Measurements from ENCODE around the gene PHACTR3. TPM values are rescaled to one million over a fixed set of nuclear protein-coding genes. Genes with fewer than 3 reads are reported as not detected.

PHACTR3 gene
- total RNA-seq, 1 donor from 2014 or later, result 1.4 TPM

- H3K4me2 ChIP-seq, result peak overlapping the region; percentile 43
- no peak overlapping the region for H3K4me3 Mint-ChIP-seq
- H3K27me3 Mint-ChIP-seq (ENCODE audit: insufficient read depth, low read depth), result peaks cover 12% of the 10 kb centered on the region
- no peak overlapping the region for H3K27ac ChIP-seq
- no peaks in the 10 kb centered on the region for H4K20me1 ChIP-seq (ENCODE audit: low read depth)
- peak; percentile 90 for DNase-seq (ENCODE audit: low spot score)
- TF ChIP-seq CTCF (IDR thresholded peaks at IDR 0.05) (no peak), EZH2phosphoT487 (IDR thresholded peaks at IDR 0.05) (no peak), EZH2 (IDR thresholded peaks at IDR 0.05) (no peak)
- H3F3A ChIP-seq (ENCODE audit: low read depth), result peaks cover 5% of the 10 kb centered on the region
- H3K9me3 Mint-ChIP-seq, result no peaks in the 10 kb centered on the region
- peaks cover 14% of the 10 kb centered on the region for H3K4me1 ChIP-seq
- peak overlapping the region; percentile 81 for H2AFZ ChIP-seq (replicated peaks)
- no peaks in the 10 kb centered on the region for H3K36me3 ChIP-seq
- H3K9ac ChIP-seq, result no peak overlapping the region
- H3K36me3 Mint-ChIP-seq, result no peaks in the 10 kb centered on the region
- no peaks in the 10 kb centered on the region for H3K27me3 ChIP-seq
- H3K9me3 ChIP-seq (ENCODE audit: low read depth), result no peaks in the 10 kb centered on the region
- no peak overlapping the region for H3K4me3 ChIP-seq
- peaks cover 23% of the 10 kb centered on the region for H3K4me1 Mint-ChIP-seq
- H3K79me2 ChIP-seq (ENCODE audit: low read depth), result no peaks in the 10 kb centered on the region
- H3K27ac Mint-ChIP-seq, result no peak overlapping the region
These were observed 206.3 kb downstream of the PHACTR3 start for GRCh38 chr20:59810449-59811187.

- Histone ChIP-seq H2AFZ (replicated peaks) (no peak overlapping the region), H3K36me3 (no peaks in the 10 kb centered on the region), H3K4me1 (peaks cover 14% of the 10 kb centered on the region), H3K79me2 (ENCODE audit: low read depth) (no peaks in the 10 kb centered on the region), H3K27ac (no peak overlapping the region), H4K20me1 (ENCODE audit: low read depth) (no peaks in the 10 kb centered on the region), H3K4me2 (no peak overlapping the region), H3F3A (ENCODE audit: low read depth) (peaks cover 5% of the 10 kb centered on the region), H3K9ac (no peak overlapping the region), H3K4me3 (no peak overlapping the region), H3K9me3 (ENCODE audit: low read depth) (no peaks in the 10 kb centered on the region), H3K27me3 (no peaks in the 10 kb centered on the region)
- Mint-ChIP-seq H3K4me3 (no peak overlapping the region), H3K27me3 (ENCODE audit: insufficient read depth, low read depth) (peaks cover 12% of the 10 kb centered on the region), H3K36me3 (no peaks in the 10 kb centered on the region), H3K27ac (no peak overlapping the region), H3K9me3 (no peaks in the 10 kb centered on the region), H3K4me1 (peaks cover 23% of the 10 kb centered on the region)
- no peak for TF ChIP-seq CTCF (IDR thresholded peaks at IDR 0.05)
- TF ChIP-seq EZH2phosphoT487 (IDR thresholded peaks at IDR 0.05), result no peak
- no peak for TF ChIP-seq EZH2 (IDR thresholded peaks at IDR 0.05)
- DNase-seq (ENCODE audit: low spot score), result no peak
These were observed 207.4 kb downstream of the PHACTR3 start for GRCh38 chr20:59811681-59812171.

GRCh38 chr20:59812286-59813125 lies 208.2 kb downstream of the PHACTR3 start:
- no peaks in the 10 kb centered on the region for H4K20me1 ChIP-seq (ENCODE audit: low read depth)
- TF ChIP-seq EZH2phosphoT487 (IDR thresholded peaks at IDR 0.05), result no peak
- TF ChIP-seq EZH2 (IDR thresholded peaks at IDR 0.05), result no peak
- no peak for TF ChIP-seq CTCF (IDR thresholded peaks at IDR 0.05)
- H3K4me1 ChIP-seq, result peaks cover 14% of the 10 kb centered on the region
- no peaks in the 10 kb centered on the region for H3K9me3 ChIP-seq (ENCODE audit: low read depth)
- Mint-ChIP-seq H3K4me1 (peaks cover 23% of the 10 kb centered on the region), H3K27ac (no peak overlapping the region), H3K9me3 (no peaks in the 10 kb centered on the region), H3K27me3 (ENCODE audit: insufficient read depth, low read depth) (peaks cover 12% of the 10 kb centered on the region), H3K36me3 (no peaks in the 10 kb centered on the region), H3K4me3 (no peak overlapping the region)
- H3K79me2 ChIP-seq (ENCODE audit: low read depth), result no peaks in the 10 kb centered on the region
- no peak overlapping the region for H3K27ac ChIP-seq
- no peak overlapping the region for H2AFZ ChIP-seq (replicated peaks)
- no peaks in the 10 kb centered on the region for H3K36me3 ChIP-seq
- H3K9ac ChIP-seq, result no peak overlapping the region
- H3K4me2 ChIP-seq, result no peak overlapping the region
- no peak overlapping the region for H3K4me3 ChIP-seq
- H3F3A ChIP-seq (ENCODE audit: low read depth), result peaks cover 5% of the 10 kb centered on the region
- no peaks in the 10 kb centered on the region for H3K27me3 ChIP-seq
- DNase-seq (ENCODE audit: low spot score), result no peak

Data from neural progenitor cell (in vitro differentiated cells).